ENCODE results near the gene ZNF416.

GRCh38 chr19:57583104-57583520 is 4.4 kb upstream of the ZNF416 start:
- TF ChIP-seq CTCF (conservative IDR thresholded peaks at IDR 0.05 in 1 of 2, IDR thresholded peaks at IDR 0.05 in 1 of 2; ENCODE audit: extremely low read depth in 1 of 2, insufficient read depth in 1 of 2, low read depth in 1 of 2, low read length in 2 of 2) (no peak), EZH2 (IDR thresholded peaks at IDR 0.05; ENCODE audit: borderline replicate concordance, low read length) (no peak)

All from mammary epithelial cell (primary cell).